ENCODE results near the gene TNFRSF1A. TPM values are rescaled to one million over a fixed set of nuclear protein-coding genes. Genes with fewer than 3 reads are reported as not detected.

The TNFRSF1A gene
- total RNA-seq, 1 experiment from 2014 or later = 320 TPM

- no peak for DNase-seq (ENCODE audit: low spot score)
Measured at GRCh38 chr12:6323995-6324711, 17.7 kb downstream of the TNFRSF1A start.

- DNase-seq (ENCODE audit: low spot score) = peak; percentile 95
Measured at GRCh38 chr12:6323340-6323994, 18.4 kb downstream of the TNFRSF1A start.

GRCh38 chr12:6322969-6323339, 18.9 kb downstream of the TNFRSF1A start:
- no peak for DNase-seq (ENCODE audit: low spot score)

- DNase-seq (ENCODE audit: low spot score) = no peak
Measured at GRCh38 chr12:6322352-6322751, 19.5 kb downstream of the TNFRSF1A start.

GRCh38 chr12:6321905-6322304, 20.0 kb downstream of the TNFRSF1A start:
- no peak for DNase-seq (ENCODE audit: low spot score)

- DNase-seq (ENCODE audit: low spot score) = no peak
Measured at GRCh38 chr12:6319446-6319845, 22.4 kb downstream of the TNFRSF1A start.

- DNase-seq (ENCODE audit: low spot score) = no peak
Measured at GRCh38 chr12:6318440-6318879, 23.4 kb downstream of the TNFRSF1A start.

- DNase-seq (ENCODE audit: low spot score) = no peak
Measured at GRCh38 chr12:6317693-6318439, 24.0 kb downstream of the TNFRSF1A start.

- no peak for DNase-seq (ENCODE audit: low spot score)
Measured at GRCh38 chr12:6316921-6317692, 24.8 kb downstream of the TNFRSF1A start.

- no peak for DNase-seq (ENCODE audit: low spot score)
Measured at GRCh38 chr12:6315704-6316597, 25.9 kb downstream of the TNFRSF1A start.

GRCh38 chr12:6315184-6315583, 26.7 kb downstream of the TNFRSF1A start:
- no peak for DNase-seq (ENCODE audit: low spot score)

GRCh38 chr12:6314776-6315175, 27.1 kb downstream of the TNFRSF1A start:
- DNase-seq (ENCODE audit: low spot score) = no peak

- no peak for DNase-seq (ENCODE audit: low spot score)
Measured at GRCh38 chr12:6313326-6313940, 28.4 kb downstream of the TNFRSF1A start.

GRCh38 chr12:6312529-6313325, 29.1 kb downstream of the TNFRSF1A start:
- peak; percentile 68 for DNase-seq (ENCODE audit: low spot score)

- no peak for DNase-seq (ENCODE audit: low spot score)
Measured at GRCh38 chr12:6311822-6312528, 29.9 kb downstream of the TNFRSF1A start.

- DNase-seq (ENCODE audit: low spot score) = no peak
Measured at GRCh38 chr12:6310771-6311610, 30.9 kb downstream of the TNFRSF1A start.

GRCh38 chr12:6307529-6307928, 34.3 kb downstream of the TNFRSF1A start:
- DNase-seq (ENCODE audit: low spot score) = no peak

- DNase-seq (ENCODE audit: low spot score) = no peak
Measured at GRCh38 chr12:6306599-6307220, 35.2 kb downstream of the TNFRSF1A start.

Data from H4 (cell line).